ENCODE data around the gene IMP3.

Gene IMP3

GRCh38 chr15:75653347-75653913, 13.4 kb upstream of the IMP3 start:
- H3K4me3 ChIP-seq (ENCODE audit: low read depth, low read length): no peak overlapping the region
- no peak for DNase-seq (ENCODE audit: low read depth)

- no peak for DNase-seq (ENCODE audit: low read depth)
- H3K4me3 ChIP-seq (ENCODE audit: low read depth, low read length): peak overlapping the region; percentile 33
These were observed 12.0 kb upstream of the IMP3 start for GRCh38 chr15:75651810-75652543.

- DNase-seq (ENCODE audit: low read depth): no peak
- peak overlapping the region; percentile 33 for H3K4me3 ChIP-seq (ENCODE audit: low read depth, low read length)
These were observed 11.1 kb upstream of the IMP3 start for GRCh38 chr15:75650908-75651809.

- H3K4me3 ChIP-seq (ENCODE audit: low read depth, low read length): peak overlapping the region; percentile 33
These were observed 9.8 kb upstream of the IMP3 start for GRCh38 chr15:75649848-75650247.

GRCh38 chr15:75649045-75649761, 9.2 kb upstream of the IMP3 start:
- DNase-seq (ENCODE audit: low read depth): no peak
- peak overlapping the region; percentile 78 for H3K4me3 ChIP-seq (ENCODE audit: low read depth, low read length)

More at GRCh38 chr15:75649848-75650247, 9.8 kb upstream of the IMP3 start:
- DNase-seq (ENCODE audit: low read depth): no peak

- H3K4me3 ChIP-seq (ENCODE audit: low read depth, low read length): peak overlapping the region; percentile 78
- DNase-seq (ENCODE audit: low read depth): no peak
These were observed 8.4 kb upstream of the IMP3 start for GRCh38 chr15:75648156-75649000.

- H3K4me3 ChIP-seq (ENCODE audit: low read depth, low read length): peak within 1 kb of the TSS; percentile 78
- peak; percentile 70 for DNase-seq (ENCODE audit: low read depth)
These were observed 7.5 kb upstream of the IMP3 start, which contains the start of gene SNX33 for GRCh38 chr15:75647370-75648155. TSS of gene SNX33 (plus strand) at chr15:75647912. CDS start at chr15:75649103, 1,191 bp downstream.

GRCh38 chr15:75646944-75647364, 6.9 kb upstream of the IMP3 start:
- DNase-seq (ENCODE audit: low read depth): no peak
- H3K4me3 ChIP-seq (ENCODE audit: low read depth, low read length): peak overlapping the region; percentile 78

- H3K4me3 ChIP-seq (ENCODE audit: low read depth, low read length): peak overlapping the region; percentile 78
- DNase-seq (ENCODE audit: low read depth): no peak
These were observed 6.3 kb upstream of the IMP3 start for GRCh38 chr15:75646112-75646943.

- no peak for DNase-seq (ENCODE audit: low read depth)
- H3K4me3 ChIP-seq (ENCODE audit: low read depth, low read length): no peak overlapping the region
These were observed 4.4 kb upstream of the IMP3 start for GRCh38 chr15:75644376-75644775.

- DNase-seq (ENCODE audit: low read depth): no peak
- H3K4me3 ChIP-seq (ENCODE audit: low read depth, low read length): no peak overlapping the region
These were observed 1.6 kb upstream of the IMP3 start for GRCh38 chr15:75641603-75642002.

GRCh38 chr15:75641179-75641503, 1.1 kb upstream of the IMP3 start:
- H3K4me3 ChIP-seq (ENCODE audit: low read depth, low read length): no peak overlapping the region
- DNase-seq (ENCODE audit: low read depth): no peak

- no peak for DNase-seq (ENCODE audit: low read depth)
- peak overlapping the region; percentile 94 for H3K4me3 ChIP-seq (ENCODE audit: low read depth, low read length)
These were observed 607 bp upstream of the IMP3 start for GRCh38 chr15:75640483-75641178.

- DNase-seq (ENCODE audit: low read depth): no peak
- H3K4me3 ChIP-seq (ENCODE audit: low read depth, low read length): peak overlapping the region; percentile 94
These were observed 774 bp downstream of the IMP3 start for GRCh38 chr15:75639191-75639708.

GRCh38 chr15:75637245-75638009, 2.6 kb downstream of the IMP3 start:
- DNase-seq (ENCODE audit: low read depth): no peak
- H3K4me3 ChIP-seq (ENCODE audit: low read depth, low read length): no peak overlapping the region

GRCh38 chr15:75636026-75636425, 4.0 kb downstream of the IMP3 start:
- no peak overlapping the region for H3K4me3 ChIP-seq (ENCODE audit: low read depth, low read length)
- DNase-seq (ENCODE audit: low read depth): no peak

Data from skeletal muscle cell (primary cell).